Rectal smooth muscle tissue (tissue), 1 donor: Measurements from ENCODE around the gene ZSWIM5.
"Not testable (repeated sequence)": the region's sequence is repeated elsewhere in the genome, so short reads cannot be mapped to it uniquely, and the experiment has no call there.

Source experiments
- H3K27ac ChIP-seq: one replicate; pipeline ENCODE4 v1.7.0; 2013; ENCODE audit warnings: low read depth, low read length, inconsistent platforms
- H3K27me3 ChIP-seq: one replicate; pipeline ENCODE4 v1.7.0; 2013; ENCODE audit warnings: low read length; ENCODE audit not compliant: control insufficient read depth, insufficient read depth
- H3K36me3 ChIP-seq: one replicate; pipeline ENCODE4 v1.7.0; 2013; ENCODE audit warnings: low read length; ENCODE audit not compliant: control insufficient read depth, insufficient read depth
- H3K4me1 ChIP-seq: one replicate; pipeline ENCODE4 v1.7.0; 2013; ENCODE audit warnings: low read length; ENCODE audit not compliant: control insufficient read depth, insufficient read depth
- H3K4me3 ChIP-seq: one replicate; pipeline ENCODE4 v1.7.0; 2013; ENCODE audit warnings: low read length
- H3K9ac ChIP-seq: one replicate; pipeline ENCODE4 v1.7.0; 2013; ENCODE audit warnings: low read length

Gene ZSWIM5

GRCh38 chr1:45101528-45101927 is 104.9 kb downstream of the ZSWIM5 start:
- not testable (repeated sequence) for H3K27ac ChIP-seq, H3K36me3 ChIP-seq, H3K4me3 ChIP-seq, H3K27me3 ChIP-seq, H3K9ac ChIP-seq, H3K4me1 ChIP-seq

- Histone ChIP-seq H3K27ac (no peak overlapping the region), H3K36me3 (no peaks in the 10 kb centered on the region), H3K4me3 (no peak overlapping the region), H3K9ac (no peak overlapping the region), H3K4me1 (no peaks in the 10 kb centered on the region), H3K27me3 (no peaks in the 10 kb centered on the region)
These were observed 108.5 kb downstream of the ZSWIM5 start for GRCh38 chr1:45097944-45098343.

GRCh38 chr1:45097079-45097478 is 109.3 kb downstream of the ZSWIM5 start:
- Histone ChIP-seq H3K27me3 (no peaks in the 10 kb centered on the region), H3K27ac (no peak overlapping the region), H3K4me1 (no peaks in the 10 kb centered on the region), H3K36me3 (no peaks in the 10 kb centered on the region), H3K9ac (no peak overlapping the region), H3K4me3 (no peak overlapping the region)

- Histone ChIP-seq H3K9ac (no peak overlapping the region), H3K27me3 (no peaks in the 10 kb centered on the region), H3K4me1 (no peaks in the 10 kb centered on the region), H3K4me3 (no peak overlapping the region), H3K36me3 (no peaks in the 10 kb centered on the region), H3K27ac (no peak overlapping the region)
These were observed 111.0 kb downstream of the ZSWIM5 start for GRCh38 chr1:45095450-45095849.

GRCh38 chr1:45094371-45094770 is 112.0 kb downstream of the ZSWIM5 start:
- not testable (repeated sequence) for H3K4me1 ChIP-seq, H3K9ac ChIP-seq

GRCh38 chr1:45093334-45093733 is 113.1 kb downstream of the ZSWIM5 start:
- H3K27ac ChIP-seq, result no peak overlapping the region
- no peaks in the 10 kb centered on the region for H3K4me1 ChIP-seq
- H3K27me3 ChIP-seq, result no peaks in the 10 kb centered on the region
- H3K4me3 ChIP-seq, result no peak overlapping the region
- H3K9ac ChIP-seq, result no peak overlapping the region
- H3K36me3 ChIP-seq, result no peaks in the 10 kb centered on the region

More at GRCh38 chr1:45094371-45094770, 112.0 kb downstream of the ZSWIM5 start:
- not testable (repeated sequence) for H3K4me3 ChIP-seq, H3K36me3 ChIP-seq, H3K27me3 ChIP-seq, H3K27ac ChIP-seq

GRCh38 chr1:45089711-45090110 is 116.7 kb downstream of the ZSWIM5 start:
- Histone ChIP-seq H3K36me3 (no peaks in the 10 kb centered on the region), H3K4me3 (no peak overlapping the region), H3K4me1 (no peaks in the 10 kb centered on the region), H3K27ac (no peak overlapping the region), H3K27me3 (no peaks in the 10 kb centered on the region), H3K9ac (no peak overlapping the region)

GRCh38 chr1:45084562-45084961 is 121.8 kb downstream of the ZSWIM5 start:
- Histone ChIP-seq H3K9ac (no peak overlapping the region), H3K36me3 (no peaks in the 10 kb centered on the region), H3K4me1 (no peaks in the 10 kb centered on the region), H3K27me3 (no peaks in the 10 kb centered on the region), H3K27ac (no peak overlapping the region), H3K4me3 (no peak overlapping the region)

GRCh38 chr1:45079533-45079932 is 126.9 kb downstream of the ZSWIM5 start:
- Histone ChIP-seq H3K9ac (no peak overlapping the region), H3K27me3 (no peaks in the 10 kb centered on the region), H3K4me1 (no peaks in the 10 kb centered on the region), H3K4me3 (no peak overlapping the region), H3K27ac (no peak overlapping the region), H3K36me3 (no peaks in the 10 kb centered on the region)

GRCh38 chr1:45076959-45077358 is 129.4 kb downstream of the ZSWIM5 start:
- H3K36me3 ChIP-seq, H3K4me1 ChIP-seq, H3K27ac ChIP-seq: not testable (repeated sequence)

GRCh38 chr1:45071567-45071966 is 134.8 kb downstream of the ZSWIM5 start:
- Histone ChIP-seq H3K36me3 (no peaks in the 10 kb centered on the region), H3K9ac (no peak overlapping the region), H3K27me3 (no peaks in the 10 kb centered on the region), H3K4me1 (no peaks in the 10 kb centered on the region), H3K4me3 (no peak overlapping the region), H3K27ac (no peak overlapping the region)

More at GRCh38 chr1:45076959-45077358, 129.4 kb downstream of the ZSWIM5 start:
- not testable (repeated sequence) for H3K27me3 ChIP-seq, H3K9ac ChIP-seq, H3K4me3 ChIP-seq

GRCh38 chr1:45067806-45068205 is 138.6 kb downstream of the ZSWIM5 start:
- H3K27ac ChIP-seq, result no peak overlapping the region

GRCh38 chr1:45065083-45065482 is 141.3 kb downstream of the ZSWIM5 start:
- no peaks in the 10 kb centered on the region for H3K4me1 ChIP-seq
- no peak overlapping the region for H3K27ac ChIP-seq
- no peak overlapping the region for H3K9ac ChIP-seq
- no peaks in the 10 kb centered on the region for H3K27me3 ChIP-seq
- no peak overlapping the region for H3K4me3 ChIP-seq
- no peaks in the 10 kb centered on the region for H3K36me3 ChIP-seq

More at GRCh38 chr1:45067806-45068205, 138.6 kb downstream of the ZSWIM5 start:
- Histone ChIP-seq H3K36me3 (no peaks in the 10 kb centered on the region), H3K4me3 (no peak overlapping the region), H3K9ac (no peak overlapping the region), H3K27me3 (no peaks in the 10 kb centered on the region), H3K4me1 (no peaks in the 10 kb centered on the region)
